ENCODE measurements around the gene TCTN3.

- TF ChIP-seq CTCF (IDR thresholded peaks at IDR 0.05) (no peak), POLR2A (IDR thresholded peaks at IDR 0.05) (peak; percentile 52)
Observed at GRCh38 chr10:95656291-95657164, 37.2 kb downstream of the TCTN3 start, which contains the start of gene ALDH18A1.
